ENCODE data around the gene EGFL8. TPM values are rescaled to one million over a fixed set of nuclear protein-coding genes. Genes with fewer than 3 reads are reported as not detected.

The EGFL8 gene
- total and polyA plus RNA-seq, 9 of the 15 experiments (the other 6 are each of a cell fraction or from before 2014, with no cell fraction given), result 2.2 to 47.4 (median 14.2) TPM

GRCh38 chr6:32176476-32177182 is 12.2 kb downstream of the EGFL8 start:
- Histone ChIP-seq H3K79me2 (ENCODE audit: control insufficient read depth, insufficient read depth, low read length) (peaks cover 74% of the 10 kb centered on the region), H3K9me1 (ENCODE audit: control insufficient read depth, insufficient read depth, low read length) (peaks cover 7% of the 10 kb centered on the region), H3K9ac (ENCODE audit: insufficient read depth in 1 of 2, low read depth in 2 of 2, low read length in 2 of 2) (peak overlapping the region; percentile 83 to 86; a peak in 3 of 4 replicates), H4K20me1 (replicated peaks; ENCODE audit: control insufficient read depth, insufficient read depth, low read length) (no peaks in the 10 kb centered on the region), H3K27me3 (ENCODE audit: control insufficient read depth in 2 of 2, insufficient read depth in 2 of 2, low read length in 2 of 2) (no peaks in the 10 kb centered on the region), H3K4me3 (peak overlapping the region; percentile 88), H3K27ac (ENCODE audit: extremely low read depth, low read depth, low read length) (peak overlapping the region; percentile 94), H3K9me3 (replicated peaks; ENCODE audit: control insufficient read depth, insufficient read depth, low read depth, low read length) (no peaks in the 10 kb centered on the region), H2AFZ (ENCODE audit: low read depth, low read length) (peak overlapping the region; percentile 92), H3K4me2 (ENCODE audit: insufficient read depth, low read length) (peak overlapping the region; percentile 100), H3K4me1 (replicated peaks in 1 of 2; ENCODE audit: control insufficient read depth in 2 of 2, insufficient read depth in 2 of 2, low read length in 2 of 2) (peaks cover 27 to 56% of the 10 kb centered on the region in 2 experiments), H3K36me3 (ENCODE audit: control insufficient read depth, insufficient read depth, low read length) (peaks cover 37% of the 10 kb centered on the region; the same call in 2 of the 3 replicates)
- no TSS peak for BruUV-seq (replicated peaks)
- POLR2A ChIA-PET, result interaction anchor here (0.7 to 4.5 kb wide), 14 partner anchors 8 to 336 kb away, joined by 3 to 30 read pairs (median 4); partner anchors contain the start of genes ATF6B, EGFL8, FKBPL and PBX2
- FAIRE-seq, result peak; percentile 6
- WGBS (ENCODE audit: insufficient coverage, low coverage, missing lambda C conversion rate), result 21% methylated on average over 5 of the region's 5 CpGs
- ATAC-seq, result no peak
- peak in 3 of 4 experiments; percentile 33 to 58 (median 50) for DNase-seq (ENCODE audit: extremely low read depth in 1 of 4, low spot score in 3 of 4)
- intact Hi-C loops (cut with micrococcal nuclease) (loop anchor here (1.0 to 10.0 kb wide), 4 partner anchors 19 to 512 kb away; partner anchors contain the start of genes C6orf47, CSNK2B, FKBPL and GPANK1), in situ Hi-C loops (cut with MboI) (no loop called here)
- CTCF ChIA-PET (ENCODE audit: low intra/inter-chr PET ratio), result no interaction called here
- TF ChIP-seq DPF2 (IDR thresholded peaks at IDR 0.05) (0 out of 2 replicates have a peak, but pooled peaks have one; percentile 46), TOE1 (IDR thresholded peaks at IDR 0.05; ENCODE audit: borderline replicate concordance) (no peak; the same call in none of the 2 replicates), TOE1 (CRISPR knock-in tag; IDR thresholded peaks at IDR 0.05; ENCODE audit: borderline replicate concordance, low read depth) (no peak), CHD1 (IDR thresholded peaks at IDR 0.05; ENCODE audit: low read length) (no peak), HSF4 (CRISPR knock-in tag; IDR thresholded peaks at IDR 0.05; ENCODE audit: borderline replicate concordance) (no peak), BCOR (IDR thresholded peaks at IDR 0.05) (no peak), MCM5 (IDR thresholded peaks at IDR 0.05; ENCODE audit: low read depth) (0 out of 2 replicates have a peak, but pooled peaks have one; percentile 58), OTX1 (CRISPR knock-in tag; IDR thresholded peaks at IDR 0.05) (peak; percentile 95), RBM17 (IDR thresholded peaks at IDR 0.05; ENCODE audit: borderline replicate concordance, low read depth, low read length) (no peak), STAG1 (CRISPR knock-in tag; IDR thresholded peaks at IDR 0.05; ENCODE audit: borderline replicate concordance) (no peak), ZNF224 (CRISPR knock-in tag; IDR thresholded peaks at IDR 0.05) (no peak), SNIP1 (IDR thresholded peaks at IDR 0.05; ENCODE audit: low read depth) (no peak), NR2C1 (IDR thresholded peaks at IDR 0.05) (0 out of 2 replicates have a peak, but pooled peaks have one; percentile 31), NR2C1 (tag; IDR thresholded peaks at IDR 0.05) (no peak), TEAD4 (IDR thresholded peaks at IDR 0.05; ENCODE audit: low read length) (no peak), TEAD4 (CRISPR knock-in tag; IDR thresholded peaks at IDR 0.05; ENCODE audit: borderline replicate concordance) (no peak), PRDM10 (IDR thresholded peaks at IDR 0.05; ENCODE audit: partially characterized antibody) (peak; percentile 39), ZBTB26 (CRISPR knock-in tag; IDR thresholded peaks at IDR 0.05) (peak; percentile 95; the same call in 1 of the 2 replicates), PTRF (tag; IDR thresholded peaks at IDR 0.05) (no peak), MECOM (CRISPR knock-in tag; IDR thresholded peaks at IDR 0.05) (no peak)

All from K562 (cell line).